NCI-H146 treated with DMSO at 0.1 percent for 48 hours (cell line): ENCODE results near the gene MCM8.

Source experiments
- DNase-seq: peaks from one replicate; lab custom pipeline; 2025; ENCODE audit not compliant: unreplicated experiment; lab: John Stamatoyannopoulos, UW

The MCM8 gene

GRCh38 chr20:5945963-5946362, 4.5 kb upstream of the MCM8 start:
- DNase-seq = no peak

- no peak for DNase-seq
Observed at GRCh38 chr20:5947276-5947675, 3.2 kb upstream of the MCM8 start.

GRCh38 chr20:5949943-5950270, 545 bp upstream of the MCM8 start:
- no peak for DNase-seq

DNA sequence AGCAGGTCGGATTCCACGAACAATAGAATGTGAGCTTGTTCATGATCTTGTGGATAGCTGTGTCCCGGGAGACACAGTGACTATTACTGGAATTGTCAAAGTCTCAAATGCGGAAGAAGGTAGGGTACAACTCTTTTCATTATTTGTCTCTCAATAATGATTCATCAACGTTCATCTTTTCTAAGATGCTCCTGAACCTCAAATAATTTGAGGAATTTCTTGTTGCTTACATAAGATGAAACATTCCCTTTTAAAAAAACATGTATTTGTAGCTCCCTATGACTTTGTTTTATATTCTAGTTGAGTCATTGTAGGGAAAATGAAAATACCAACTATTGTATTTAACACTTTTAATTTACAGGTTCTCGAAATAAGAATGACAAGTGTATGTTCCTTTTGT, 17.0 kb downstream of the MCM8 start:
- no peak for DNase-seq

GRCh38 chr20:5968462-5968861, 18.0 kb downstream of the MCM8 start:
- no peak for DNase-seq

DNA sequence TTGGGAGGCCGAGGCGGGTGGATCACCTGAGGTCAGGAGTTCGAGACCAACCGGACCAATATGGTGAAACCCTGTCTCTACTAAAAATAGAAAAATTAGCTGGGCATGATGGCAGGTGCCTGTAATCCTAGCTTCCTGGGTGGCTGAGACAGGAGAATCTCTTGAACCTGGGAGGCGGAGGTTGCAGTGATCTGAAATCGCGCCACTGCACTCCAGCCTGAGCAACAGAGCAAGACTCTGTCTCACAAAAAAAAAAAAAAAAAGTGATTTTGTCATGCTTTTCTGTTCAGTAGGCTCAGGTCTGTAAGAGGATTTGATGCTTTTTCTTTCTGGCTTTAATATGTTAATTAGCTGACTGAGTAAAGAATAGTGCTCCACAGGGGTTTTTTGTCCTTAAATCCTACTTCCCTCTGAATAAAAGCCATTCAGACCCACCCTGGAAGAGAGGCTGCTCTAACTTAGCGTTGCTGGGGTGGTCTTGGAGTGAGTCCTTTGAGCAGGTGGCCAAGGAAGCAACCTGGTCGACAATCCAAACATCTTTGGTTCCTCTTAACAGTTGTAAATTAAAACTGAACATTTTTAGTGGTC, 19.0 kb downstream of the MCM8 start:
- DNase-seq = peak; percentile 45

DNA sequence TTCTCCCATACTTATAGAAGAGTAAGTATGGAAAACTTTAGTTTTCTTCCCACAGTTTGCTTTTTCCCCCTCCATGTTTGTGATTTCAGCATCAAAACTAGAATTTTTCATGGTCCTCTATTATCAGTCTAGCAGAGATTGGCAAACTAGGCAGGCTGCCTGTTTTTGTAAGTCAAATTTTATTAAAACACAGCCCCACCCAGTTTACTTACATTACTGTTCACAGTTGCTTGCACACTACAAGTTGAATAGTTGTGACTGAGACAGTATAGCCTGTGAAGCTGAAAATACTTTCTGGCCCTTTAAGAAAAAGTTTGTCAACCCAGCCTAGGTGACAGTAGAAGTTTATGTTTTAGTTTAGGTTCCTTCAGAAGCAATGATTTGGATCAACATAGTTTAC, 19.5 kb downstream of the MCM8 start:
- no peak for DNase-seq

DNA sequence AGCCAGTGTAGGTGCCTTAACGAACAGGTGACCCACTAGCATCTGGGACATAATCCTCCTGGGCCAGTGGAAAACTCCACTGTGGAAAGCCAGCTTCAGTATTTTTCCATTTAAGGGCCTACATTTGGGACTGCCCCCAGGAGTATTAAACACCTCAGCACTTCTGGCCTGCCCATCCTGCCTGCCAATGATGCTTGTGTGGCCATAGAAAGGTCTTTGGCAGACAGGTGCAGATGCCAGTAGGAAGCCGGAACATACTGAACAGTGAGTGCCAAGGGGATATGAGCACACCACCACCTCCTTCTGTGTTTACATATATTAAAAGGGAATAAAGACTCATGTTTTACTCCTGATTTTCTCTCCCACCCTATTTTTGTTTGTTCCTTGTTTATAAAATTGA, 19.9 kb downstream of the MCM8 start:
- no peak for DNase-seq

GRCh38 chr20:5971203-5971602, 20.8 kb downstream of the MCM8 start:
- DNase-seq = no peak

DNA sequence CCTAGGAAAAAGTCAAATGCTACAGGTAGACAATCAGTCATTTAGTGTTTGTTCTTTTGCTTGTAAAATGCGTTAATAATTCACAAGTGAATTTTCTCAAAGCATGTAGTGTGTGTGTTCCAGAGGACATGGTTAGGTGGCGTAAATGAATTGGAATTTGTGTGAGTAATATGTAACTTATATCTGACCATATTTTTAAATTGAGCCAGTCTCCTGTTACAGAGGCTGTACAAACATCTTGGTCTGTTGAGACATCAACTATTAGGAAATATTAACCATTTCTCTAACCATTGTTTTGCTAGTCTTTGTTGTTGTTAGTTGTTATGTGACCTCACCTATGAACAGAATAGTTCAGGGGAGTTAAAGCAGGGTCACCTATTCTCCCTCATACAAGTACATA, 22.7 kb downstream of the MCM8 start:
- DNase-seq = no peak

GRCh38 chr20:5973971-5974370, 23.5 kb downstream of the MCM8 start:
- no peak for DNase-seq

DNA sequence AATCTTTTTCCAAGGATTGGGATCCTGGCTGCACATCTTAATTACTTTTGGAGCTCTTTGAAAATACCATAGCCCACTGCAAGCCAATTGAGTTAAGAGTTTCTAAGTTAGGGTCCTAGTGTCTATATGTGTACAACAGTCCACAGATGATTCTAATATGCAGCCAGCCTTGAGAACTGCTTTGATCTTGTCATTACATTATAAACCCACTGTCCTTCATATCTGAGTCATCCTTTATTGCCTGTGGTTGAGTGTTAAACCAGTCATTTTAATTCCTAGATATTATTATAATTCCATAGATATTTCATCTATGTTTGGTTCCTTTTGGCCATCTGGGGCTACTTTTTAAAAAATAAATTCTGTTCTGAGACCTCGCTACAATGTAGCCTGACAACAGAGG, 24.1 kb downstream of the MCM8 start:
- DNase-seq = no peak

- no peak for DNase-seq
Observed at GRCh38 chr20:5975778-5976177, 25.3 kb downstream of the MCM8 start.

DNA sequence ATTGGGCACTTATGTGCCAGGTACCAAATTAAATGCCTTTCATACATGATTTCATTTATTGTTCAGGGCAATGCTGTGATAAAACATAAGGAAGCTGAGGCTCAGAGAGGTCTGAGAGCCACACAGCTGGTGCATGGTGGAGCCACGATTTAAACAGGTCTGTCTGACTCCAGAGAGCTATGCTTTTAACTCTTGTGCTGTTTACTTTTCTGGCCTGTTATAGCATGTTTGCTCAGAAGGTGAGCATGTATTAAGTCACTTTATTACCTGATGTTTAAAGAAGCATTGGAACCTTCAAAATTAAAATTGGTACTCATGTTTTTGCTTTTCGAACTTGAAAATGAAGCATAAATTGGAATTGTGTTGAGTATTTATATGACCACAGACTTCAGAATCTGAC, 26.8 kb downstream of the MCM8 start:
- no peak for DNase-seq

DNA sequence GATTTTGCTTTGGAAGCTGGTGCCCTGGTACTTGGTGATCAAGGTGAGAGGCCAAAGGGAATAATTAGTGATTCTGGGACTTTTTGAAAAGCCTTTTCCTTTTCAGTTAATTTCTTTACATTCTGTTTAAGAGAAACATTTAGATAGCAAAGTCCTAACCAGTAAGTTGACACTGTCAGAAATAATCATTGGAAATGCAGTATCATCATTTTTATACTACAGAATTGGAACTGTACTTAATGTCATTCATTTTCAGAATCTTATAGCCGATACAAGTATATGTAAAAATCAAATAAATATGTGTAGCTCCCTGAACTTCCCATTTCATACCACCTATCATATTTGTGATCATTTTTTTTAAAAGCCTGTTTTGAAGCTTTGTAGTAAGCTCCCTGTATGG, 27.5 kb downstream of the MCM8 start:
- no peak for DNase-seq

GRCh38 chr20:5979801-5980200, 29.3 kb downstream of the MCM8 start:
- no peak for DNase-seq

- no peak for DNase-seq
Observed at GRCh38 chr20:5980720-5981538, 30.5 kb downstream of the MCM8 start.

- no peak for DNase-seq
Observed at GRCh38 chr20:5987383-5987782, 36.9 kb downstream of the MCM8 start.

GRCh38 chr20:5989539-5989938, 39.1 kb downstream of the MCM8 start:
- no peak for DNase-seq

DNA sequence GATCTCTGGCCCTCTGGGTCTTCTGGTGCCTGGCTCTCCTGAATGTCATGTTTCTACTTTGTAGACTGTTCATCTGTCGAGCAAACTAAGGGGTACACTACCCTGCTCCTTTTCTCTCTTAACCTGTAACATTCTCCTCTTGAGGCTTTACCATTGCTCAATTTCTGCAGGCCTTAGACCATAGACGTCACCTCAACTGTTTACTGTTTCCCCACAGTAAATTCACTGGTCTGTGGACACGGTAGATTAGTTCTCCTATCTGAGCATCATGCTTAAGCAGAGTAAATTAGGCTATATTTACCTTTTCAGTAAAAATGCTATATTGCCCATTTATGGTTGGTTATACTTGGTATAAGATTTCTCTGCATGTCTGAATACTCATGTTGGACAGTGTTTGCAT, 40.5 kb downstream of the MCM8 start:
- DNase-seq = no peak

DNA sequence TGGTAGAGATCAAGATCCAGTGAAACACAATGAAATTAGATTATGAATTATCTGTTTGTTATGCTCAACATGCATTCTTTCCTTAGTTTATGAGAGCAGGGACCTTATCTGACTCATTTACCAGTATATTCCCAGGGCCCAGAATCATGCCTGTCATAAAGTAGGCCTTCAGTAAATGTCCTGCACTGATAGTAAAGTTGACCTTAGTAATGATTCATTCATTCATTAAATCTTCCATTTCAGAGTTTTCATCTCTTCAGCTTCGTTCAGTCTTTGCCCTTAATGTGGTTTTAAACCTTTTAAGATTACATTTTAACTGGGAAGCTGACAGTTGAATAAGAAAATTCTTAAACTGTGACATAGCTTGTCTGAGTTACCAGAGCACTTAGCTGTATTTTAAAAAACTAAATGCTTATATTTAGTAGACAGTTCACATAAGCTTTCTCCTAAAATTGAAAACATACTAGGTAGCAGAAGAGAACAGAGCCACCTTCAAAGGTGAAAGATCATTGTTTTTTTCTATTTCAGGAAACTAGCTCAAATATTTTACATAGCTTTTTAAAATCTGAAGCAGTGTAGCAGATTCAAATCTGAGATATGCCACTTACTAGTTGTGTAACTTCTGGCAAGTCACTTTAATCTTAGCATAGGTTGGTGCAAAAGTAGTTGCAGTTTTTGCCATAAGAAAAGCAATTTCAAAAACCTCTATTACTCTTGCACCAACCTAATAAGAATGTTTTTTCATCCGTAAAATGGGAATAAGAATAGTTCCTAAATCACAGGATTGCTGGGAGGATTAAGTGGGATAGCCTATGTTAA, 41.4 kb downstream of the MCM8 start:
- DNase-seq = no peak

GRCh38 chr20:5996765-5997164, 46.3 kb downstream of the MCM8 start:
- DNase-seq = no peak
